ENCODE data around the gene IL31RA. TPM values are rescaled to one million over a fixed set of nuclear protein-coding genes. Genes with fewer than 3 reads are reported as not detected.

IL31RA gene
- total and polyA plus RNA-seq, 10 of the 15 experiments (the other 5 are each of a cell fraction or from before 2014, with no cell fraction given), result 0.03 to 0.31 (median 0.11) TPM; not detected in 2

- H3K79me2 ChIP-seq (ENCODE audit: control insufficient read depth, insufficient read depth, low read length), result no peaks in the 10 kb centered on the region
- ChIA-PET SMC1A (ENCODE audit: uncharacterized antibody, unreplicated experiment) (no interaction called here), POLR2A (no interaction called here), CTCF (no interaction called here), RAD21 (ENCODE audit: unreplicated experiment) (no interaction called here)
- H3K9ac ChIP-seq (ENCODE audit: control insufficient read depth, insufficient read depth, low read length), result no peak overlapping the region
- H3K27me3 ChIP-seq (replicated peaks in 1 of 2; ENCODE audit: control insufficient read depth in 2 of 2, insufficient read depth in 2 of 2, low read length in 1 of 2), result no peaks in the 10 kb centered on the region
- H4K20me1 ChIP-seq (ENCODE audit: control insufficient read depth, insufficient read depth), result no peaks in the 10 kb centered on the region
- no peak for ATAC-seq
- no peaks in the 10 kb centered on the region for H3K4me1 ChIP-seq (ENCODE audit: control insufficient read depth, insufficient read depth, low read length)
- no TSS peak for BruUV-seq (replicated peaks)
- 89% methylated on average over 17 of the region's 17 CpGs for WGBS (ENCODE audit: insufficient coverage, insufficient replicate concordance, low lambda C conversion rate, missing lambda C conversion rate)
- H3K36me3 ChIP-seq (ENCODE audit: control insufficient read depth in 2 of 2, insufficient read depth in 2 of 2, low read length in 1 of 2), result no peaks in the 10 kb centered on the region
- no peak for DNase-seq (ENCODE audit: low read depth, low spot score)
- no peak for FAIRE-seq
- no peak overlapping the region for H3K4me2 ChIP-seq (ENCODE audit: control insufficient read depth, insufficient read depth)
- H3K4me3 ChIP-seq, result no peak overlapping the region
- H2AFZ ChIP-seq (ENCODE audit: control insufficient read depth, low read depth, low read length), result no peak overlapping the region
- TF ChIP-seq HDAC6 (IDR thresholded peaks at IDR 0.05; ENCODE audit: unreplicated experiment), result no peak
- no peak for TF ChIP-seq CEBPZ (IDR thresholded peaks at IDR 0.05; ENCODE audit: low read depth, low read length)
- no peak for TF ChIP-seq EED (IDR thresholded peaks at IDR 0.05; ENCODE audit: low read depth)
- no peak for TF ChIP-seq MYB (IDR thresholded peaks at IDR 0.05; ENCODE audit: borderline replicate concordance, low read depth, low read length)
- TF ChIP-seq EGR1 (IDR thresholded peaks at IDR 0.05; ENCODE audit: borderline replicate concordance in 1 of 2, low read depth in 2 of 2, low read length in 2 of 2), result no peak
- TF ChIP-seq FOS (IDR thresholded peaks at IDR 0.05; ENCODE audit: borderline replicate concordance, extremely low read depth, insufficient read length), result no peak
- TF ChIP-seq KDM1A (IDR thresholded peaks at IDR 0.05; ENCODE audit: borderline replicate concordance), result no peak
- H3K27ac ChIP-seq (ENCODE audit: control insufficient read depth, insufficient read depth), result no peak overlapping the region
- H3K9me3 ChIP-seq (replicated peaks; ENCODE audit: control insufficient read depth, insufficient read depth, low read length), result no peaks in the 10 kb centered on the region; the same call in 2 of the 3 replicates
- in situ Hi-C loops (cut with MboI) (no loop called here), intact Hi-C loops (cut with micrococcal nuclease; ENCODE audit: unreplicated experiment) (no loop called here)
Observed at GRCh38 chr5:55832446-55832845, 18.7 kb upstream of the IL31RA start.

Measured in GM12878 (cell line).